ENCODE measurements around the gene SPECC1L. TPM values are rescaled to one million over a fixed set of nuclear protein-coding genes. Genes with fewer than 3 reads are reported as not detected.
A peak's percentile ranks its signal among the peaks of the same experiment; 100 is the strongest.

SPECC1L gene
- total RNA-seq, 1 donor from 2014 or later, result 41.9 TPM

DNA sequence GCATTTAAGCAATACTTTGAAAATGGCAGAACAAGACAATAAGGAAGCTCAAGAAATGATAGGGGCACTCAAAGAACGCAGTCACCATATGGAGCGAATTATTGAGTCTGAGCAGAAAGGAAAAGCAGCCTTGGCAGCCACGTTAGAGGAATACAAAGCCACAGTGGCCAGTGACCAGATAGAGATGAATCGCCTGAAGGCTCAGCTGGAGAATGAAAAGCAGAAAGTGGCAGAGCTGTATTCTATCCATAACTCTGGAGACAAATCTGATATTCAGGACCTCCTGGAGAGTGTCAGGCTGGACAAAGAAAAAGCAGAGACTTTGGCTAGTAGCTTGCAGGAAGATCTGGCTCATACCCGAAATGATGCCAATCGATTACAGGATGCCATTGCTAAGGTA is 51.9 kb downstream of the SPECC1L start:
- no peak for DNase-seq (ENCODE audit: extremely low read depth, low read depth, low spot score)

DNA sequence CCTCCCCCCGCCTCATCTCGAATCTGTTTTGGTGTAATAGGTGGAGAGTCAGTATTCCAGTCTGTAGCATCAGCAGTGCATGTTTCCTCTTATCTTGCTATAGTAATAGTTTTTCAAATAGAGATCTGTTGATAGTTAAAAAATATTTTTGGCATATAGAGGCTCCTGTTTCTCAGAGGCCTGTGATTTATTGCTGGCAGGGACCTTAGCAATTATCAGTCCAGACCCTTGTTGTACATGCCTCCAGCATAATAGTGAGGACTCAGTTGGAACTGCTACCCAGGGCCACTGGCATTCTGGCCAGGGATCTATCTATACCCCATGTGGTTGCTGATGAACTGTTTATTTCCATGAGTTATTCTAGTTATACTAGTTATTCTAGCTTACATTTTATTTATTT is 52.6 kb downstream of the SPECC1L start:
- DNase-seq (ENCODE audit: extremely low read depth, low read depth, low spot score), result no peak

- no peak for DNase-seq (ENCODE audit: extremely low read depth, low read depth, low spot score)
These were observed 53.1 kb downstream of the SPECC1L start for GRCh38 chr22:24323695-24324094.

- no peak for DNase-seq (ENCODE audit: extremely low read depth, low read depth, low spot score)
These were observed 53.5 kb downstream of the SPECC1L start for GRCh38 chr22:24324137-24324536.

GRCh38 chr22:24325105-24325757 is 54.6 kb downstream of the SPECC1L start:
- DNase-seq (ENCODE audit: extremely low read depth, low read depth, low spot score), result peak; percentile 66

DNA sequence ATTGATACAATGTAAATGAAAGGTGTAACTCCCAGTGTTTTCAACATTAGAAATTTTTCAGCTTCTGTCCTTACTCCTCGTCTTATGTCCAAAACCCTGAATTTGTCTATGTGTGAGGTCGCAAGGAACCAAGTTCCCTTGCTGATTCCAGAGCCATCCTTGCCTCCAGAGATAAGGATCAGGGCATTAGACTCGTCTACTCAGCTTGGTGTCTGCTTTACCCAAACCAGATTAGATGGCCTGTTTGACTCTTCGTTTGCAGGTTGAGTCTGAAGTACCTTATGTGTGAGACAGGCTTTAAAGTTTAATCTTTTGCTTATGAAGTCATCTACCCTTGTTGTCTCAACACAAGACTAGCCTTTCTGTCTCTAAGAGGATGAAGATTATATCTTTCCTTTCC is 55.6 kb downstream of the SPECC1L start:
- no peak for DNase-seq (ENCODE audit: extremely low read depth, low read depth, low spot score)

GRCh38 chr22:24327832-24328231 is 57.2 kb downstream of the SPECC1L start:
- DNase-seq (ENCODE audit: extremely low read depth, low read depth, low spot score), result no peak

- no peak for DNase-seq (ENCODE audit: extremely low read depth, low read depth, low spot score)
These were observed 58.8 kb downstream of the SPECC1L start for GRCh38 chr22:24329453-24329852.

DNA sequence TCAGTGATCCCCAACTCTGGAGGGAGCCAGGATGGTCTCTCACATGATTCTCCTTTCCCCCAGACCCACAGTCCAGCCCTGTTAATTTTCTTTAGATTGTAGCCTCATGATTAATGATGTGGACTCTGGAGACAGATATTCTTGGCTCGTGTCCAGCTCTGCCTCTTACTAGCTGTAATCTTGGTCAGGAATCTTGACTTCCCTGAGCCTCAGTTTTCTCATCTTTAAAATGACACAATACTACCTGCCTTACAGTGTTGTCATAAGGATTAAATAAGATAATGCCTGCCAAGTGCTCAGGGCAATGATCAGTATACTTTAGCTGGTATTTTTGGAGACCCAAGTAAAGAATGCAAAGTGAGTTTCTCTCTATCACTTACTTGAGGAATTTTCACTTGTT is 60.0 kb downstream of the SPECC1L start:
- no peak for DNase-seq (ENCODE audit: extremely low read depth, low read depth, low spot score)

GRCh38 chr22:24331468-24332440 is 61.1 kb downstream of the SPECC1L start:
- no peak for DNase-seq (ENCODE audit: extremely low read depth, low read depth, low spot score)

DNA sequence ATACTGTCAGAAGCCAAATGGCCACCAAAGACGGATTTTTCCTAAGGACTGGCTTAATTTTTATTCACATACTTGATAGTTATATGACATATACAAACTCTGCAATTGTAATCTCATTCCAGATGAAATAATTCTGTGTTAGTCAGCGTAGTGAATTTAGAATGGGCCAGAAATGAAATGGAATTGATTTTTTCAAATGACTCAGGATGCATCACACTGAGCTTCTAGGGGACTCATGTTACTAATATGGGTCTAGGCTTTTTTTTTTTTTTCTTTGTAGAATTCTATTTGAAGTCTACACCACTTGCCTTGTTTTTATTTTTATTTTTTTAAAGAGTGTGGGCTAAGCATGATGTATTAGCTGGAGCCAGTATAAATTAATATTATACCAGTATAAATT is 62.7 kb downstream of the SPECC1L start:
- DNase-seq (ENCODE audit: extremely low read depth, low read depth, low spot score), result no peak

DNA sequence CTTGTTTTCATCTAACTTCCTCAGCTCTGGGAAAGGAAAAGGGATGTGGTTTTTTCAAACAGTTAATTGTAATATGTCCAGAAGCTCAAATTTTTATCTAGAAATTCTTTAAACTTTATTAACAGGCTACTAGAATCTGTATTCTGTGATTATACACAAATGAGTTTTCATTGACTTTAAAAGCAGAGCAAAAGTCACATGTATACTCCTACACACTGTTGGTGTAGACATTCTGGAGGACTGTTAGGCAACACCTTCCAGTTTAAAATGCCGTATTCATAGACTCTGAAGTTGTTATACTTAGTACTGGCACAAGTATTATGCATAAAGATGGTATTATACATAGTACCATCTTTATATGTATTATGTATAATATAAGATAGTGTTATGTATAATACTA is 64.9 kb downstream of the SPECC1L start:
- no peak for DNase-seq (ENCODE audit: extremely low read depth, low read depth, low spot score)

GRCh38 chr22:24337894-24338645 is 67.4 kb downstream of the SPECC1L start:
- DNase-seq (ENCODE audit: extremely low read depth, low read depth, low spot score), result no peak

- DNase-seq (ENCODE audit: extremely low read depth, low read depth, low spot score), result no peak
These were observed 68.3 kb downstream of the SPECC1L start for GRCh38 chr22:24338726-24339451.

DNA sequence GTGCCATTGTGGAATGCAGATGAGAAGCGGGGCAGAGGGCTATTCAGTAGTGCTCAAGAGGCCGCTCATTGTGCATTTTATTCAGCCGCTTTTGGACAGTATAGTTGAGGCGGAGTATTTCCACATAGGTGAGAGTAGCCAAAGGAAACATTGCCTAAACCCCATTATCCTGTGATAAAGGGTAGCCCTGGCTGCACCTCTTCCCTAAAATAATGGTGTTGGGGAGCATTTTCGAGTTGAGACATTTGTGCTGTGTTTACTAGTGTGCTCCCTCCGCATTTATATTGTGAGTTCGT is 68.8 kb downstream of the SPECC1L start:
- no peak for DNase-seq (ENCODE audit: extremely low read depth, low read depth, low spot score)

GRCh38 chr22:24341627-24342026 is 71.0 kb downstream of the SPECC1L start:
- DNase-seq (ENCODE audit: extremely low read depth, low read depth, low spot score), result no peak

DNA sequence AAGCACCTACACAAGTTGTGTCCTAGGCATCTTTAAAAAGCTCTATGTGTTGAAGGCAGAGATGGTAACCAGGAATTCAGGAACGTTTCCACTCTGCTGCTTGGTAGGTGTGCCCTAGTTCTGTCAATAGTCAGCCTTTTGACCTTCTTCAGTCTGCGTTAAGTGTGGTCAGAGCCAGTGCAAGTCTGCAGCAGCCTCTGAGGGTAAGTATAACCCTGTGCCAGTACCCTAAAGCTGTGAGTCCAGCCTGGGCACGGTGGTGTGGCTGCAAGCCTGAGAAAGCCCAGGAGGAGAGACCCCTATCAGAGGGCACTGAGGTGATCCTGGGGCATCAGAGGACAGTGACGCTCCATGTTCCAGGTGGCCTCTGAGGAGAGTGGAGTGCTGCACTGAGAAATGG is 80.0 kb downstream of the SPECC1L start:
- DNase-seq (ENCODE audit: extremely low read depth, low read depth, low spot score), result no peak

DNA sequence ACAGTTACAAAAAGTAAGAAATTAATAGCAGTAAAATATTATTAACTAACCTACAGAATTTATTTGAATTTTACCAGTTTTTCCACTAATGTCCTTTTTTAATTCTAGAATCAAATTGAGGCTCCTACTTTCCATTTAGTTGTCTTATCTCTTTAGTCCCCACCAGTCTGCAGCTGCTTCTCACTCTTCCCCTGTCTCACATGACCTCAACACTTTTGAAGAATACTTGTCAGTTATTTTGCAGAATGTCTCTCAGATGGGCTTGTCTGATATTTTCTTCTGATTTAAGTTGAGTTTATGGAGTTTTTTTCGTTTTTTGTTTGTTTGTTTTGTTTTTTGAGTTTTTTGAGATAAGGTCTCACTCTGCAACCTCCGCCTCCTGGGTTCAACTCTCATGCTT is 82.5 kb downstream of the SPECC1L start:
- DNase-seq (ENCODE audit: extremely low read depth, low read depth, low spot score), result no peak

GRCh38 chr22:24355574-24355973 is 84.9 kb downstream of the SPECC1L start:
- no peak for DNase-seq (ENCODE audit: extremely low read depth, low read depth, low spot score)

DNA sequence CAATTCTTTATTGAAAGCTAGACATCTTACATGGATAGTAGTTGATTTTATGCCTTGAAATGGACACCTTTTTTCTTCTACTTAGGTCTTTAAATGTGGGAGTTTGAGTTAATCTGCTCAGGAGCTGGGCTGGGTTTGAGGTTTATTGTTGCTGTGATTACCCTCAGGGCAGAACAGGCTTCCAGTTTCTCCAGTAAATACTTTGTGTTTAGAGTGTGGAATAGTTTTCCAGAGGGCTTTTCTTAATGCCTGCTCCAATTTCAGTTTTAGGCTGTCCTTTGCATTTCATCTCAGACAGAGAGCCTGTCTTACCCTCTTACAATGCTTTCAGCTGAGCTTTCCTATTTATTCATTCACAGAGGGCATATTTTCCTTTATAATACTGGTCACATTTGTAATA is 86.9 kb downstream of the SPECC1L start:
- no peak for DNase-seq (ENCODE audit: extremely low read depth, low read depth, low spot score)

Measured in glomerular endothelial cell (primary cell).